ENCODE results near the gene C2orf81. TPM values are rescaled to one million over a fixed set of nuclear protein-coding genes. Genes with fewer than 3 reads are reported as not detected.

C2orf81 gene
- polyA plus RNA-seq, 1 of the 3 experiments (the other 2 are of a cell fraction) = 2.5 TPM

- no peaks in the 10 kb centered on the region for H3F3A ChIP-seq (replicated peaks; ENCODE audit: insufficient read depth)
- ChIA-PET CTCF (no interaction called here), POLR2A (no interaction called here)
- TF ChIP-seq JUND (IDR thresholded peaks at IDR 0.05) (no peak), EP300 (IDR thresholded peaks at IDR 0.05; ENCODE audit: borderline replicate concordance in 1 of 2, low read depth in 1 of 2, low read length in 1 of 2) (no peak), RCOR1 (IDR thresholded peaks at IDR 0.05; ENCODE audit: low read length) (no peak), MEF2A (IDR thresholded peaks at IDR 0.05; ENCODE audit: borderline replicate concordance, low read depth) (no peak), PBX3 (IDR thresholded peaks at IDR 0.05) (no peak), ELF1 (IDR thresholded peaks at IDR 0.05) (no peak), USF1 (IDR thresholded peaks at IDR 0.05; ENCODE audit: borderline replicate concordance, low read depth) (no peak), TEAD4 (IDR thresholded peaks at IDR 0.05; ENCODE audit: borderline replicate concordance, insufficient read depth) (no peak), NFIC (IDR thresholded peaks at IDR 0.05; ENCODE audit: borderline replicate concordance) (no peak), FOXJ3 (CRISPR knock-in tag; IDR thresholded peaks at IDR 0.05) (no peak)
- no peaks in the 10 kb centered on the region for H4K20me1 ChIP-seq (ENCODE audit: insufficient read depth)
- H3K9ac ChIP-seq = no peak overlapping the region
- DNase-seq = no peak
- H3K9me2 ChIP-seq = no peaks in the 10 kb centered on the region
- no peak overlapping the region for H3K4me3 ChIP-seq (ENCODE audit: low read depth in 2 of 2, low read length in 1 of 2)
- H3K27ac ChIP-seq (ENCODE audit: low read depth in 2 of 2, low read length in 1 of 2) = no peak overlapping the region
- no peaks in the 10 kb centered on the region for H3K9me3 ChIP-seq
- H3K4me2 ChIP-seq = no peak overlapping the region
- peaks cover 34% of the 10 kb centered on the region for H3K79me2 ChIP-seq (ENCODE audit: insufficient read depth)
- WGBS (ENCODE audit: low lambda C conversion rate) = 98% methylated on average over 33 of the region's 43 CpGs
- peaks cover 16 to 27% of the 10 kb centered on the region in 2 experiments; a peak in 3 of 4 replicates for H3K4me1 ChIP-seq (ENCODE audit: control insufficient read depth in 1 of 2, insufficient read depth in 2 of 2, low read depth in 1 of 2, low read length in 1 of 2)
- H2AFZ ChIP-seq (ENCODE audit: low read depth) = no peak overlapping the region
- peaks cover 7 to 10% of the 10 kb centered on the region in 2 experiments for H3K36me3 ChIP-seq (replicated peaks in 1 of 2; ENCODE audit: control insufficient read depth in 1 of 2, insufficient read depth in 2 of 2, low read length in 1 of 2)
- H3K27me3 ChIP-seq (ENCODE audit: insufficient read depth) = no peaks in the 10 kb centered on the region
These were observed 14.8 kb upstream of the C2orf81 start for GRCh38 chr2:74436111-74436805.

- Histone ChIP-seq H3K4me3 (ENCODE audit: low read depth in 2 of 2, low read length in 1 of 2) (no peak overlapping the region), H3K4me1 (ENCODE audit: control insufficient read depth in 1 of 2, insufficient read depth in 2 of 2, low read depth in 1 of 2, low read length in 1 of 2) (no peaks in the 10 kb centered on the region; a peak in 1 of 4 replicates), H3K9me3 (no peaks in the 10 kb centered on the region), H3K36me3 (replicated peaks in 1 of 2; ENCODE audit: control insufficient read depth in 1 of 2, insufficient read depth in 2 of 2, low read length in 1 of 2) (peaks cover 7 to 55% of the 10 kb centered on the region in 2 experiments), H4K20me1 (ENCODE audit: insufficient read depth) (no peaks in the 10 kb centered on the region), H3K27ac (ENCODE audit: low read depth in 2 of 2, low read length in 1 of 2) (no peak overlapping the region), H2AFZ (ENCODE audit: low read depth) (no peak overlapping the region), H3K9ac (no peak overlapping the region), H3K9me2 (no peaks in the 10 kb centered on the region), H3K79me2 (ENCODE audit: insufficient read depth) (0 out of 2 replicates have a peak, but pooled peaks cover 4% of the 10 kb centered on the region), H3K27me3 (ENCODE audit: insufficient read depth) (no peaks in the 10 kb centered on the region), H3F3A (replicated peaks; ENCODE audit: insufficient read depth) (peaks cover 4% of the 10 kb centered on the region), H3K4me2 (no peak overlapping the region)
- ChIA-PET CTCF (interaction anchor here (1.9 kb wide), 1 partner anchor 9 kb away, joined by 7 read pairs; no protein-coding TSS in a partner anchor), POLR2A (interaction anchor here (0.9 kb wide), 1 partner anchor 27 kb away, joined by 3 read pairs; the partner anchor contains the start of gene WBP1)
- DNase-seq = no peak
- WGBS (ENCODE audit: low lambda C conversion rate) = 91% methylated on average over 8 of the region's 11 CpGs
- TF ChIP-seq TEAD4 (IDR thresholded peaks at IDR 0.05; ENCODE audit: borderline replicate concordance, insufficient read depth) (no peak), TAF1 (IDR thresholded peaks at IDR 0.05; ENCODE audit: borderline replicate concordance, low read depth, low read length) (no peak)
These were observed 9.1 kb upstream of the C2orf81 start for GRCh38 chr2:74430502-74430901.
